ENCODE measurements around the gene IMPDH1. TPM values are rescaled to one million over a fixed set of nuclear protein-coding genes. Genes with fewer than 3 reads are reported as not detected.

The IMPDH1 gene
- total and polyA plus RNA-seq, 10 of the 15 experiments (the other 5 are each of a cell fraction or from before 2014, with no cell fraction given) = 0.50 to 61.3 (median 41.8) TPM

DNA sequence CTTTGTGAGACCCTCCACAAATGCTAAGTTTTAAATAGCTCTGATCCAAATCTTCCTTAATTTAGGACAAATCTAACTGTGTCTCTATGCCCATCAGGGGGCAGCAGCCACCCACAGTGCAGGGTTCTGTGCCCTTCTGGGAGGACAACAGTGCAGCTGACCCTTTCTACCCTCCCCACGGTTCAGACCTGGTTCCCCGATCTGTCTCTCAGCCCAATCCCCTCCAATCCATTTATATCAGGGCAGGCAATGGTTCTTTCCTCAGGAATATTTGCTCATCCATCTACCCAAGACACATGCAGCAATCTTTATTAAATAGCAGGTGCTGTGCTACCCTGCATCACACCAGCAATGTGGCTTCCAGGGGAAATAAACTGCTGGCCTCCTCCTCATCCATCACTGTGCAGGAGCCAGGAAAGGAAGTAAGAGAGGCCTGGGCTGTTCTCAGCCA is 62.1 kb downstream of the IMPDH1 start (continued):
- TF ChIP-seq, protein P1, sequence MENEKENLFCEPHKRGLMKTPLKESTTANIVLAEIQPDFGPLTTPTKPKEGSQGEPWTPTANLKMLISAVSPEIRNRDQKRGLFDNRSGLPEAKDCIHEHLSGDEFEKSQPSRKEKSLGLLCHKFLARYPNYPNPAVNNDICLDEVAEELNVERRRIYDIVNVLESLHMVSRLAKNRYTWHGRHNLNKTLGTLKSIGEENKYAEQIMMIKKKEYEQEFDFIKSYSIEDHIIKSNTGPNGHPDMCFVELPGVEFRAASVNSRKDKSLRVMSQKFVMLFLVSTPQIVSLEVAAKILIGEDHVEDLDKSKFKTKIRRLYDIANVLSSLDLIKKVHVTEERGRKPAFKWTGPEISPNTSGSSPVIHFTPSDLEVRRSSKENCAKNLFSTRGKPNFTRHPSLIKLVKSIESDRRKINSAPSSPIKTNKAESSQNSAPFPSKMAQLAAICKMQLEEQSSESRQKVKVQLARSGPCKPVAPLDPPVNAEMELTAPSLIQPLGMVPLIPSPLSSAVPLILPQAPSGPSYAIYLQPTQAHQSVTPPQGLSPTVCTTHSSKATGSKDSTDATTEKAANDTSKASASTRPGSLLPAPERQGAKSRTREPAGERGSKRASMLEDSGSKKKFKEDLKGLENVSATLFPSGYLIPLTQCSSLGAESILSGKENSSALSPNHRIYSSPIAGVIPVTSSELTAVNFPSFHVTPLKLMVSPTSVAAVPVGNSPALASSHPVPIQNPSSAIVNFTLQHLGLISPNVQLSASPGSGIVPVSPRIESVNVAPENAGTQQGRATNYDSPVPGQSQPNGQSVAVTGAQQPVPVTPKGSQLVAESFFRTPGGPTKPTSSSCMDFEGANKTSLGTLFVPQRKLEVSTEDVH (IDR thresholded peaks at IDR 0.05; ENCODE audit: low read depth, partially characterized antibody) = no peak
- TF ChIP-seq RAD21 (IDR thresholded peaks at IDR 0.05; ENCODE audit: insufficient read depth, low read depth, low read length) = peak; percentile 82

DNA sequence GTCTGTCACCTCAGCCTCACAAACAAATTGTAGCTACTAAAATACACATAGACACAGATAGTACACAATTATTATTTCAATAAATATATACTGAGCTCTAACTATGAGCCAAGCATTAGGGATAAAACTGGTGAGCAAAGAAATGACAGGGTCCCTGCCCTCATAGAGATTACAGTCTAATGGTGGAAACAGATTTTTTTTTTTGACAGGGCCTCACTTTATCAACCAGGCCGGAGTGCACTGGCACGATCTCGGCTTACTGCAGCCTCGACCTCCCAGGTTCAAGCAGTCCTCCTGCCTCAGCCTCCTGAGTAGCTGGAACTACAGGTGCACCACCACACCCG is 65.4 kb downstream of the IMPDH1 start:
- no TSS peak for BruUV-seq (replicated peaks)
- DNase-seq (ENCODE audit: low read depth, low spot score) (no peak), FAIRE-seq (no peak), ATAC-seq (no peak)
- ChIA-PET CTCF (interaction anchor here (0.5 to 6.0 kb wide), 13 partner anchors 10 to 875 kb away, joined by 3 to 106 read pairs (median 3); partner anchors contain the start of gene METTL2B), POLR2A (interaction anchor here (0.8 kb wide), 1 partner anchor 111 kb away, joined by 3 read pairs; the partner anchor contains the start of gene HILPDA), RAD21 (ENCODE audit: unreplicated experiment) (interaction anchor here (0.7 kb wide), 1 partner anchor 43 kb away, joined by 3 read pairs; no protein-coding TSS in a partner anchor), SMC1A (ENCODE audit: uncharacterized antibody, unreplicated experiment) (interaction anchor here (0.8 to 1.3 kb wide), 3 partner anchors 46 to 136 kb away, joined by 3 to 4 read pairs (median 3); no protein-coding TSS in a partner anchor)
- Histone ChIP-seq H3K4me2 (ENCODE audit: control insufficient read depth, insufficient read depth) (peak overlapping the region; percentile 69), H3K4me1 (ENCODE audit: control insufficient read depth, insufficient read depth, low read length) (peaks cover 9% of the 10 kb centered on the region), H3K9ac (ENCODE audit: control insufficient read depth, insufficient read depth, low read length) (no peak overlapping the region), H3K9me3 (replicated peaks; ENCODE audit: control insufficient read depth, insufficient read depth, low read length) (no peaks in the 10 kb centered on the region), H3K27me3 (replicated peaks in 1 of 2; ENCODE audit: control insufficient read depth in 2 of 2, insufficient read depth in 2 of 2, low read length in 1 of 2) (0 out of 4 replicates have a peak, but pooled peaks cover 0 to 2% of the 10 kb centered on the region in 2 experiments), H3K36me3 (ENCODE audit: control insufficient read depth in 2 of 2, insufficient read depth in 2 of 2, low read length in 1 of 2) (no peaks in the 10 kb centered on the region; a peak in 1 of 4 replicates), H3K27ac (ENCODE audit: control insufficient read depth, insufficient read depth) (no peak overlapping the region), H3K79me2 (ENCODE audit: control insufficient read depth, insufficient read depth, low read length) (peaks cover 28% of the 10 kb centered on the region), H4K20me1 (ENCODE audit: control insufficient read depth, insufficient read depth) (no peaks in the 10 kb centered on the region), H3K4me3 (no peak overlapping the region), H2AFZ (ENCODE audit: control insufficient read depth, low read depth, low read length) (peak overlapping the region; percentile 91)
- in situ Hi-C loops (cut with MboI) = no loop called here
- WGBS (ENCODE audit: insufficient coverage, insufficient replicate concordance, low lambda C conversion rate, missing lambda C conversion rate) = 78% methylated on average over 5 of the region's 5 CpGs
- intact Hi-C loops (cut with micrococcal nuclease; ENCODE audit: unreplicated experiment) = no loop called here
- TF ChIP-seq CHD1 (IDR thresholded peaks at IDR 0.05; ENCODE audit: low read depth, low read length) (no peak), FOXM1 (IDR thresholded peaks at IDR 0.05; ENCODE audit: low read depth, low read length) (no peak), ZNF274 (IDR thresholded peaks at IDR 0.05; ENCODE audit: insufficient read depth, insufficient read length) (no peak), MXI1 (IDR thresholded peaks at IDR 0.05; ENCODE audit: low read depth, low read length) (no peak), YBX1 (IDR thresholded peaks at IDR 0.05) (no peak), NBN (IDR thresholded peaks at IDR 0.05) (no peak), STAT3 (IDR thresholded peaks at IDR 0.05; ENCODE audit: low read depth, low read length) (no peak), PML (IDR thresholded peaks at IDR 0.05; ENCODE audit: low read length) (no peak), BHLHE40 (IDR thresholded peaks at IDR 0.05; ENCODE audit: borderline replicate concordance in 1 of 2, low read depth in 2 of 2, low read length in 1 of 2) (no peak), RAD51 (IDR thresholded peaks at IDR 0.05) (no peak), POLR2AphosphoS2 (IDR thresholded peaks at IDR 0.05; ENCODE audit: low read depth, low read length) (no peak), SMC3 (IDR thresholded peaks at IDR 0.05; ENCODE audit: borderline replicate concordance, low read length) (no peak), ZNF622 (IDR thresholded peaks at IDR 0.05) (no peak), KAT2A (conservative IDR thresholded peaks at IDR 0.05; ENCODE audit: control insufficient read depth, low read depth, low read length) (no peak), TCF3 (IDR thresholded peaks at IDR 0.05; ENCODE audit: borderline replicate concordance, insufficient read depth, low read depth, low read length) (no peak)
- TF ChIP-seq, protein P2, sequence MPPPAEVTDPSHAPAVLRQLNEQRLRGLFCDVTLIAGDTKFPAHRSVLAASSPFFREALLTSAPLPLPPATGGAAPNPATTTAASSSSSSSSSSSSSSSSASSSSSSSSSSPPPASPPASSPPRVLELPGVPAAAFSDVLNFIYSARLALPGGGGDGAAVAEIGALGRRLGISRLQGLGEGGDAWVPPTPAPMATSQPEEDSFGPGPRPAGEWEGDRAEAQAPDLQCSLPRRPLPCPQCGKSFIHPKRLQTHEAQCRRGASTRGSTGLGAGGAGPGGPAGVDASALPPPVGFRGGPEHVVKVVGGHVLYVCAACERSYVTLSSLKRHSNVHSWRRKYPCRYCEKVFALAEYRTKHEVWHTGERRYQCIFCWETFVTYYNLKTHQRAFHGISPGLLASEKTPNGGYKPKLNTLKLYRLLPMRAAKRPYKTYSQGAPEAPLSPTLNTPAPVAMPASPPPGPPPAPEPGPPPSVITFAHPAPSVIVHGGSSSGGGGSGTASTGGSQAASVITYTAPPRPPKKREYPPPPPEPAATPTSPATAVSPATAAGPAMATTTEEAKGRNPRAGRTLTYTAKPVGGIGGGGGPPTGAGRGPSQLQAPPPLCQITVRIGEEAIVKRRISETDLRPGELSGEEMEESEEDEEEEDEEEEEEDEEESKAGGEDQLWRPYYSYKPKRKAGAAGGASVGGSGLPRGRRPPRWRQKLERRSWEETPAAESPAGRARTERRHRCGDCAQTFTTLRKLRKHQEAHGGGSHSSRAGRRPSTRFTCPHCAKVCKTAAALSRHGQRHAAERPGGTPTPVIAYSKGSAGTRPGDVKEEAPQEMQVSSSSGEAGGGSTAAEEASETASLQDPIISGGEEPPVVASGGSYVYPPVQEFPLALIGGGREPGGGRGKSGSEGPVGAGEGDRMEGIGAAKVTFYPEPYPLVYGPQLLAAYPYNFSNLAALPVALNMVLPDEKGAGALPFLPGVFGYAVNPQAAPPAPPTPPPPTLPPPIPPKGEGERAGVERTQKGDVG (CRISPR knock-in tag; IDR thresholded peaks at IDR 0.05) = no peak

Data from GM12878 (cell line).